GM18526 (cell line): ENCODE data around the gene KANSL1L.

Experiments
- POLR2A ChIP-seq: IDR thresholded peaks from 3 replicates; pipeline ENCODE4 v1.6.1; 2011; ENCODE audit not compliant: insufficient read length; ENCODE audit errors: extremely low read depth

KANSL1L gene, protein sequence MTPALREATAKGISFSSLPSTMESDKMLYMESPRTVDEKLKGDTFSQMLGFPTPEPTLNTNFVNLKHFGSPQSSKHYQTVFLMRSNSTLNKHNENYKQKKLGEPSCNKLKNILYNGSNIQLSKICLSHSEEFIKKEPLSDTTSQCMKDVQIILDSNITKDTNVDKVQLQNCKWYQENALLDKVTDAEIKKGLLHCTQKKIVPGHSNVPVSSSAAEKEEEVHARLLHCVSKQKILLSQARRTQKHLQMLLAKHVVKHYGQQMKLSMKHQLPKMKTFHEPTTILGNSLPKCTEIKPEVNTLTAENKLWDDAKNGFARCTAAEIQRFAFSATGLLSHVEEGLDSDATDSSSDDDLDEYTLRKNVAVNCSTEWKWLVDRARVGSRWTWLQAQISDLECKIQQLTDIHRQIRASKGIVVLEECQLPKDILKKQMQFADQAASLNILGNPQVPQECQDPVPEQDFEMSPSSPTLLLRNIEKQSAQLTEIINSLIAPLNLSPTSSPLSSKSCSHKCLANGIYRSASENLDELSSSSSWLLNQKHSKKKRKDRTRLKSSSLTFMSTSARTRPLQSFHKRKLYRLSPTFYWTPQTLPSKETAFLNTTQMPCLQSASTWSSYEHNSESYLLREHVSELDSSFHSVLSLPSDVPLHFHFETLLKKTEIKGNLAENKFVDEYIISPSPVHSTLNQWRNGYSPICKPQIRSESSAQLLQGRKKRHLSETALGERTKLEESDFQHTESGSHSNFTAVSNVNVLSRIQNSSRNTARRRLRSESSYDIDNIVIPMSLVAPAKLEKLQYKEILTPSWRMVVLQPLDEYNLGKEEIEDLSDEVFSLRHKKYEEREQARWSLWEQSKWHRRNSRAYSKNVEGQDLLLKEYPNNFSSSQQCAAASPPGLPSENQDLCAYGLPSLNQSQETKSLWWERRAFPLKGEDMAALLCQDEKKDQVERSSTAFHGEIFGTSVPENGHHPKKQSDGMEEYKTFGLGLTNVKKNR

DNA sequence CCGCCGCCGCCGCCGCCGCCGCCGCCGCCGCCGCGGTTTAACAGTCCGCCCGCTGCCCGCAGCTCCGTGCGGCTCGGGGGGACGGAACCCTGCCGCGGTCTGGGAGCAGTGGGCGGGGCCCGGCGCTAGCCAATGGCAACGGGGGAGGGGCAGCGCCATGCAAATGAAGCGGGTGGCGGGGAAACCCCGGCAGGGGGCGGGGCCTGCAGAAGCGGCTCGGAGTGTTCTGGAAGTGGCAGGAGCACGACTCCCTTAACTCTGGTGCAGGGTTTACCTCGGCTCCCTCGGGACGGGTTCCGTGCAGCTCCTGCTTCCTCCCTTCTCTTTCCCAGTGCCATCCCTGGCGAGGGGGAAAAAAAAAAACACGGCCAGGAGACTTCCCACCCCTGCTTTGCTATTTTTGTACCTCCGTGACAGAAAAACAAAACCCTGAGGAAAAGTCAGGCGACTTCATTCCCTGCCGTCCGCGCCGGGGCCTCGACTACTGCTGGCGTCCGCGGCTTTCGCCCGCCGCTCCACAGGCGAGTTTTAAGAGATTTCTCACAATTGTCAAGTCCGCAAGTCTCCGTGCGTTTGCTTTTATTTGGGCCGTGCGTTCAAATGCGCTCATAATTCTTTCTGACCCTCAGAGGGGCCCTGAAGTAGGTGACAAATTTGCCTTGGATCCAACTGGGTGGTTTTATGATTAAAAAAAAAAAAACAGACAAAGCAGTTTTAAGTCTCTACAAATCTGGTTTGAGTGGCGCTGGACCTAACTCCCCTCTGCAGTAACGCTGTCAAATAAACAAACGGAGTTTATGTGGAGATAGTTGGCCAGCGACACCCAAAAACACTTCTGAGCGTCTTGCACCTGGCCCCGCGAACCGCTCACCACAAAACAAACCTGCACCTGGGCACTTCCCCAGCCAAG, at the start of gene KANSL1L:
Gene KANSL1L, minus strand, starts transcription at position 101 of the 910 bp plus-strand sequence. CDS start 16,827 bp downstream, outside the sequence.
- peak; percentile 57 for TF ChIP-seq POLR2A

DNA sequence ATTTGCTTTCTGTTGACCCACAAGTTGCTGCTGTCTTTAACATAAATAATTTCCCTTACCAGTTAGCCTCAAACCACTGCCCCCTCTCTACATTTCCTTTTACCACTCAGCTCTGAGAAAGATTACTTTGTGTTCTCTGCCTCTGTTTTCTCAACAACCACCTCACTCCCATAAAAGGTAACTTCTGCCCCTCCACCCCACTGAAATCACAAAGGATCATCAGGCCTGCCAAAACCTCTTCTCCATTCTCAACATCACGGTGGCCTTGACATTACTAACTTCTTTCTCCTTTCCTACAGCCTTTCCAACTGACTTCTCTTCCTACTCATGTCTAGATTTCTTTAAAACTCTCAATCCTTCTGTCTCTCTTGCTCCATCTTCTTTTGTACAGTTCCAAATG, 43.9 kb upstream of the KANSL1L start:
- TF ChIP-seq POLR2A, result no peak

DNA sequence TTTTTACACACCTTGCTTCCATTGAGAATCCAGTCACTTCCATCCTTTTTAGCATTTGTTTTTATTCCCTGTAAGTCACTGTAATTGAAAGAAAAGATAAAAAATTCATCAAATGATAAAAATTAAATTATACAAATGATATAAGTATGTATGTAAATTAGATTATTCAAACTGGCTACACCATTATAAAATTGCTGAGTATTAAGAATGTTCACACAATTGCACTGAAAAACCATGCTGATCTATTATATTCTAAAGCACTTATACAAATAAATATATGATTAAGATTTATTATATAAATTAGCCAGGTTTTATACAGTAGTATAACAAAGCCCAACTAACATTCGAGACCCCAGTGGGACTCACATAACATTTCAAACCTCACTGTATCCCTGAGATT, 39.0 kb upstream of the KANSL1L start:
- TF ChIP-seq POLR2A, result no peak

DNA sequence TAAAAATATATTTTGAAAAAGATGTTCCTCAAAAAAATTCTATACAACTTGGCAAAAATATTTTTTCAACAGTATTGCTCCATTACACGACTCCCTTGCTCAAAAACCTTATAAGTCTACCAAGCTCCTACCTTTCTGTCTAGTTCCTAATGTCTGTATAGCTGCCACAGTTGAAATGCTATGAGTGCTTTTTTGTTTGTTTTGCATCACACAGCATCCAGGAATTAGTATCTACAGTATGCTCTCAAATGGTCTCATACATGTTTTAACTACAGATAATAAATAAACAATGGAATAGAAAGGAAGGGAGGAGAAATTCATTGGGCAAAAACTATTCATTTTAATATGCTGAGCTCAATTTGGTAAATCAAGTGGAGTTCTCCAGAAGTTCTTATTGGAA, 36.7 kb upstream of the KANSL1L start:
- TF ChIP-seq POLR2A, result no peak

DNA sequence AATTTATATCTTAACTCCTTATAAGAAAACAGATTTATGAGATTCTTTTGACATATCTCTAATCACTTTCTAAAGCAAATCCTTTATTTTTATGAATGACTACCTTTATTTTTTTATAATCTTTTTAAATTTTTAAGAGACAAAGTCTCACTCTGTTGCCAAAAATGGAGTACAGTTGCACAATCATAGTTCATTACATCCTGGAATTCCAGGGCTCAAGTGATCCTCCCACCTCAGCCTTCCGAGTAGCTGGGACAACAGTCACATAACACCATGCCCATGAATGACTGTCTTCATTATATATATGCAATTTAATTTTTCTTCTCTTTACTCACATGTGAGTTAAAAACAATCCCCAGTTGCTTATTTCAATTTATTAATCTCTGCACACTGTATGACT, 32.3 kb upstream of the KANSL1L start:
- no peak for TF ChIP-seq POLR2A

DNA sequence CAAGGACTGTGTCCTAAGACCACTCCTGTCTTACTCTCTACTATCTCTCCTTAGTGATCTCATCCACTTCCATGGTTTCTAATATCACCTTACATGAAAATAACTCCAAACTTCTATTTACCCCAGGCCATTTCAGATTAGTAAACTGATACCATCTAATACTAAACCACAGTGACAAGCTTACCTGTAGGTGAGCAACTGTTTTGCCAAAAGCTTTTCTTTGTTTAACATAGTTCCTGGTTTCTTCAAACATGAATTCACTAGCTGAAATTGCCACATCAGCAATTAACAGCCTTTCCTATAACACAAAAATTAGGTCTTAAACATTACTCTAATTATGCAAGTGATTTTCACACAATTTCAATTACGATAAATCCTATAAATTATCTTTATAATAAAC, 31.9 kb upstream of the KANSL1L start:
- TF ChIP-seq POLR2A, result no peak

DNA sequence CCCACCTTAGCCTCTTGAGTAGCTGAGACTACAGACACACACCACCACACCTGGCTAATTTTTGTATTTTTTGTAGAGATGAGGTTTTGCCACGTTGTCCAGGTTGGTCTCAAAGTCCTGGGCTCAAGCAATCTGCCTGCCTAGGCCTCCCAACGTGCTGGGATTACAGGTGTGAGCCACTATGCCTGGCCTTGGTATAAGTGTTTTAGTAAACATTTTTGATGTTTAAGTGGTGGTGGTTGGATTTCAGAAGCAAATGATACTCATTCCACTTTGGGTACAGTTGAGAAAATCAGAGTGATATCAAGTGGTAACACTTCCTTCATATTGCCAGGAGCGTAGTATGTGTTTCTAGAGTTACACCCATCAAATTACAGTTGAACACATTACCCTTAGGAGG, 28.6 kb upstream of the KANSL1L start:
- TF ChIP-seq POLR2A, result no peak

DNA sequence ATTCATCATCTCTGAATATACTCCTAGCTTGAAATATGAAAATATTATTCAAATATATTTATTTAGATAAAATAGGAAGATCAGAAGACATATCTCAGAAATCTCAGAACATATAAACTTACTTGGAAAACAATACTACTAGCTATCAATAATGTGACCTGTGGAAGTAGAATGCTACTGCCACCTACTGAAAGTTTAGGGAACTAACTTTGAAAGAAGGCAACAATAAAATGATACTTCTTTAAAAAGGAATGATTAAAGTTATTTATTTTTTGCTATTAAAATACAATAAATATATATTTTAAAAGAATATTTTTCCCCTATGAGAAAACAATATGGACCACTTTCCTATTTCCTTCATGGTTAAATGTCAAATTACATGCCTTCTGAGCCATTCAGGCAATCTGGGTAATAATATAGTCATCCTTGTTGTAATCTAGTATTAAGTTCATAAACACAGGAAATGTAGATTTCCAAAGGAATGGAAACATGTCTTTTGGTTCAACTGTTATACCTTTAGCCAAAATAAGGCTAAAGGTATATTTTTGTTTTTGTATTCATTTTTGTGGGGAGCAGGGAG, 28.1 kb upstream of the KANSL1L start:
- TF ChIP-seq POLR2A, result no peak

DNA sequence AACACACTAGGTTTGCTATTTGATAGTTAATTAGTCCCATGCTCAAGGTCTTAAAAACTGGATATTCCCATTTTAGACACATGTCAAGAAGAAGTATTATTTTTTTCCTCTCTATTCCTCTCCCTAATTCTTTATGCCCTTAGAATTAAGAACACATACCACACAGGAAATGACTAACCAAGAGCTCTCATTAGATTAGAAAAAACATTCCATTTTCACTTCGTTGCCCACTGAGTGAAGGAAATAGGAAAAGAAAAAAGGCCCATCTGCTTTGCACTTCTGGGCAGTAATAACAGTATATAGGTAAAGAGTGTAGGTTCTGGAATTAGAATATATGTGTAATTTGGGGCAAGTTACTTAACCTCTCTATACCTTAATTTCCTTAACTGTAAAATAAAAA, 27.1 kb upstream of the KANSL1L start:
- TF ChIP-seq POLR2A, result no peak

DNA sequence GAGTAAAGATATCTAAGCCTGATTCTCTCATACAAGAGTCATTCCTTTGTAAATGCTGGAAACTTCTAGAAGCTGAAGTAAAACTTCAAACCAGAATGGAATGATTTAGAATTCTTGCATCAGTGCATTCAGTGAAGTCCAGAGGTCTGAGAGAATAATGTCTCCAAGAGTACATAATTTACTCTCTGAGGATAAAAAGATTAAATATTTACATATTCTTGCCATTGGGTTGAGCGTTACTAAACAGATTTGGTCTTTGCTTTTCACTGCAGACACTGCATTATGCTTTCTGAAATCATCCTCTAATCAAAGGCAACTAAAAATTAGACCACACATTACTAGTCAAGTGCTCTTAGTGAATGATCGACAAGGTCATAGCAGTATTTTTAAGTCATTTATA, 26.5 kb upstream of the KANSL1L start:
- TF ChIP-seq POLR2A, result no peak

DNA sequence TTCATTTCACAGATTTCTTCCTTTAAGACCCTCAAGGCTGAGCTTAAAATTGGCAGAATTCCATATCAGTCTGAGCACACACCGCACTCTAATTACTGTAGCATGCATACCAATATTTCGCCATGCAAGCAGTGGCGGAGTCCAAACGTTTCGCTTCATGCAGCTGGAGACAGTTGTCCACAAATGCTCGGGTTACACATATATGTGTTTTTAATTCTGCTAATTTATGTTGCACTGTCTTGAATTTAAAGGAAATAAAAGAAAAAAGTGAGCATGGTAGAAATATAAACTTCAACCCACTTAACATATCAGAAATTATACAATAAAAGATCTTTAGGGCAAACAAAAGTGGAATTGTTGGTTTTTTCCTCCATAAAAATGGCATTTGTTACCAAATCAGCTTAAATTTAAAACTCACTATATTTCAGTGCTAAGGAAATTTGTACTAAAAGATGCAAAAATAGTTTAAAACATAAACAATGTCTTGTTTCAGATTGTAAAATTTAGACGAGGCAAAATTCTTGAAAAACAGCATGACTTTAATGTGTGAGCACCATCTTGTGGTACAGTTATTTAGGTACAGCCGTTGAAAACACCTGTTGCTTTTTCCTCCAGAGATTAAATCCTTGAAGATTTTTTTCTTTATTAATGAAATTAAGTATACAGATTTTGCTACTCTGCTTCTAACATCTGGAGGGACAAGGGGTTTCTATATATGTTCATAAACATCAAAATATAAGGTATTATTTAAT, 24.1 kb upstream of the KANSL1L start:
- no peak for TF ChIP-seq POLR2A

DNA sequence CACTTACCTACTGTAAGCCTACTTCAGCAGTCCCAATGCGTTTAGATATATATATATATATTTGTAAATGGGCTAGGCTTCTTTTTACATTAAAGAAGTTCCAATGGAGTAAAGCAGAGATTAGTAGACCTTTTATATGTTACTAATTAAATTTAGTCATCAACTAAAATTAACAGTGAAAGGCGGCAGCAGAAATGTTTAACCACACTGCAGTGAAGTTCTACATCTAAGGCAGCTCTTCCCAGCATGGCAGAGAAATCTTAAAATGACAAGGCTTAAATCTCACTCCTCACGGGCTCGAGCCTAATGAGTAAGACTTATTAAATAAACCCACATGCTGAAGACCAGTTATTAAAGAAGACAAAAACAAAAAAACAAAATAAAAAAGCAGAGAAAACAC, 19.1 kb upstream of the KANSL1L start:
- TF ChIP-seq POLR2A, result no peak

DNA sequence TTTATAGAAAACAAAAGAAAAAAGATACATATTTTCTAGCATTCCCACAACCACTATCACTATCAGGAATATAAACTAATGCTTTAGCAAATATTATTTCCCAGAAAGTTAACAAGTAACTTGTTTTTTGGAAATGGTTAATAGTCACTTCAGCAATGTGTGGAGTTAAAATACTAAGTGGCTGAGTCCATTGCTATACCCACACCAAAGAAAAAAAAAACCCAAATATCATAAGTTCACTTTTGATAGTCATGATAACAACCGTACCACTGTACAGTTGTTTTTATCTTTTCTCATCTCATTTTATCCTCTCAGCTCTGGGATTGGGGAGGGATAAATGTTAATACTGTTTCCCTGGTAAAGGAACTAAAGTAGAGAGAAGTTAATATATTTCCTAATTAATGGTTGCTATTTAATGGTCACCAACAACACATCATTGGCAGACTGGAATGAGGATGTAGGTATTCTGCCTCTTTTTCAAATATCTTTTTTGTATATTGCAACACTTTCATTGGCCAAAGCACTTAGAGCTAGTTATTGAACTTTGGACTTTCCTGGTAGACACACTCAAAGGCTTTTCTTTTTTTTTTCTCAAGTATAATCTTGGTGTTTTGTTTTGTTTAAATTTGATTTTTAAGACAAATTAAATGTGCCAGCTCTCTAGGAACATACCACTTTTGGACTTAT, 18.4 kb upstream of the KANSL1L start:
- no peak for TF ChIP-seq POLR2A

DNA sequence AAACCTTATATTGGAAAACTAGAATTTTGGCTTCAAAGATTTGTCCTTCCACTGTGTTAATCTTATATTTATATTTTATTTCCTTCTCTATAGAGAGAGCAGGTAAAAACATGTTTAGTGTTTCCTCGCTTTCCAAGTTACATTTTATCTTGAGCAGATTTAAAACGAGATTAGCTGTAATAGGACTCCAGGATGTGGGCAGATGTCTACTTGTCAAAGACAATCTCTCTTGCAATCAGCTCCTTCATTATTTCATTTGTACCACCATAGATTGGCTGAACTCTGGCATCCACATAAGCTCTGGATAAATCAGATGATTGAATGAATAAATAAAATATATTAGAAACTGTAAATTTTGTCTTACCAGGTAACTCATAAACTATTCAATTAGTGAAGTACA, 17.5 kb upstream of the KANSL1L start:
- no peak for TF ChIP-seq POLR2A

DNA sequence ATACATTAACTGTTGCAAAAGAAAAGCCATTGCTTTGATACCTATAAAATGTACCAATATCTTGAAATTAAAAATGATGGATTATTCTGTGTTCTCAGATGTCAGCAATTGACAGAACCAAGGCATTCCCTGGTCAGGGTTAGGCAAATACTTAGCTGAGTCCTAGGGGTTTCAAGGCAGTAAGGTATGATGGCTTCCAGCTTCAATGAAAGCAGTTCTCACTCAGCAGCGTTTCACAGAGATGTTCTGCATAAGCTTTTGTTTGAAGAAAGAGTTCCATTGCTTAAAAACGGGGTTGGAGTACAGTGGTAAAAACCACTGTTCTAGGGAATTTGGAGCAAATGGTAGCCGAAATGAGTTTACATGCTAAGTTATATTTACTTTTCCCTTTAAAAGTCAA, 17.0 kb upstream of the KANSL1L start:
- no peak for TF ChIP-seq POLR2A
